CD4-positive, alpha-beta T cell (primary cell): ENCODE results near the gene RSL24D1. TPM values are rescaled to one million over a fixed set of nuclear protein-coding genes. Genes with fewer than 3 reads are reported as not detected.

Experiments used
- ATAC-seq: fragments of 200-7000 bp; cut with Tn5 transposase; one replicate; pipeline ENCODE4 v1.10.0; 2022; ENCODE audit warnings: mild to moderate bottlenecking; ENCODE audit not compliant: poor library complexity
- CTCF ChIA-PET: fragments of 350-600 bp; sonication (Branson Sonifier 250); formaldehyde crosslinking; loops from one replicate; lab custom pipeline; 2021; ENCODE audit warnings: antibody characterized with exemption, inconsistent platforms; lab: Charles Lee
- POLR2A ChIA-PET: fragments of 350-600 bp; sonication (Branson Sonifier 250); formaldehyde crosslinking; loops from one replicate; lab custom pipeline; 2021; ENCODE audit warnings: antibody characterized with exemption, inconsistent platforms; lab: Charles Lee
- DNase-seq, 14 experiments: peaks; one replicate each; pipeline ENCODE4 v3.0.0-alpha.2; 2013 to 2020; ENCODE audit warnings: mixed read lengths in 2 of 14
- H3K27ac ChIP-seq, 2 donors: one replicate each; pipeline versions ENCODE4 v1.5.1 to v1.7.0; 2013; ENCODE audit warnings: low read length in 2 of 2, low read depth in 1 of 2, mild to moderate bottlenecking in 1 of 2
- H3K27me3 ChIP-seq, 2 experiments: 1 replicate in 1 of 2; 2 replicates in 1 of 2; pipeline versions ENCODE4 v1.6.1 to v1.7.0; 2013; ENCODE audit warnings: low read length in 2 of 2, control low read depth in 1 of 2, mild to moderate bottlenecking in 1 of 2, moderate library complexity in 1 of 2; ENCODE audit not compliant: insufficient read depth in 2 of 2, control insufficient read depth in 1 of 2
- H3K36me3 ChIP-seq: one replicate; pipeline ENCODE4 v1.6.1; 2013; ENCODE audit warnings: low read length, control low read depth; ENCODE audit not compliant: insufficient read depth
- H3K4me1 ChIP-seq: one replicate; pipeline ENCODE4 v1.6.1; 2013; ENCODE audit warnings: low read length, control low read depth; ENCODE audit not compliant: insufficient read depth
- H3K4me3 ChIP-seq: one replicate; pipeline ENCODE4 v1.5.1; 2013; ENCODE audit warnings: mild to moderate bottlenecking, low read length, moderate library complexity
- H3K9me3 ChIP-seq, 2 experiments: 1 replicate in 1 of 2; 2 replicates in 1 of 2; pipeline versions ENCODE4 v1.6.1 to v1.7.0; 2013; ENCODE audit warnings: low read length in 2 of 2, mild to moderate bottlenecking in 2 of 2, control low read depth in 1 of 2, moderate library complexity in 1 of 2; ENCODE audit not compliant: control insufficient read depth in 1 of 2, insufficient read depth in 1 of 2
- H3K27ac Mint-ChIP-seq: one replicate; pipeline ENCODE4 v1.8.0; 2020; ENCODE audit warnings: mixed read lengths
- H3K27me3 Mint-ChIP-seq: one replicate; pipeline ENCODE4 v1.8.0; 2021; ENCODE audit warnings: mixed read lengths
- H3K36me3 Mint-ChIP-seq: one replicate; pipeline ENCODE4 v1.8.0; 2021; ENCODE audit warnings: low read depth, mixed read lengths
- H3K4me1 Mint-ChIP-seq: one replicate; pipeline ENCODE4 v1.8.0; 2021; ENCODE audit warnings: low read depth, mixed read lengths
- H3K4me3 Mint-ChIP-seq: one replicate; pipeline ENCODE4 v1.8.0; 2020; ENCODE audit warnings: mild to moderate bottlenecking, mixed read lengths
- H3K9me3 Mint-ChIP-seq: one replicate; pipeline ENCODE4 v1.8.0; 2020; ENCODE audit warnings: mixed read lengths
- CTCF ChIP-seq: fragments of 200-600 bp; IDR thresholded peaks from one replicate; pipeline ENCODE4 v1.8.0; 2022; ENCODE audit warnings: antibody characterized with exemption, mild to moderate bottlenecking
- intact Hi-C, 2 experiments: fragments of 100-400 bp; cut with DNase I in 1 of 2; cut with micrococcal nuclease in 1 of 2; formaldehyde crosslinking; loops; one replicate each; pipeline versions ENCODE4 v1.15.1 to v1.9.0; 2023 to 2025; cut with DNase I, micrococcal nuclease
- total RNA-seq, 174 experiments: library from RNA in 2 of 174; stranded (reverse) in 2 of 174; gene quantifications; one replicate each; pipeline ENCODE4 v1.2.3 and lab custom pipeline; 2021 to 2026

RSL24D1 gene
- total RNA-seq, 2 experiments from 2014 or later, result 163 to 164 TPM

GRCh38 chr15:55239440-55240124 is 42.8 kb upstream of the RSL24D1 start:
- Mint-ChIP-seq H3K9me3 (no peaks in the 10 kb centered on the region), H3K27me3 (no peaks in the 10 kb centered on the region), H3K4me1 (peaks cover 23% of the 10 kb centered on the region), H3K27ac (no peak overlapping the region), H3K36me3 (peaks cover 18% of the 10 kb centered on the region), H3K4me3 (no peak overlapping the region)
- peaks cover 3% of the 10 kb centered on the region for H3K4me1 ChIP-seq
- H3K4me3 ChIP-seq, result no peak overlapping the region
- ChIA-PET CTCF (interaction anchor here (0.6 kb wide), 1 partner anchor 22 kb away, joined by 3 read pairs; no protein-coding TSS in a partner anchor), POLR2A (no interaction called here)
- H3K9me3 ChIP-seq, result no peaks in the 10 kb centered on the region
- peaks cover 6% of the 10 kb centered on the region for H3K36me3 ChIP-seq
- H3K27ac ChIP-seq, result no peak overlapping the region
- intact Hi-C loops, result no loop called here
- no peak for DNase-seq
- no peak for ATAC-seq
- no peaks in the 10 kb centered on the region for H3K27me3 ChIP-seq
- TF ChIP-seq CTCF, result no peak

- ChIA-PET POLR2A (no interaction called here), CTCF (no interaction called here)
- no peak overlapping the region for H3K4me3 ChIP-seq
- H3K9me3 ChIP-seq, result no peaks in the 10 kb centered on the region
- Mint-ChIP-seq H3K27ac (no peak overlapping the region), H3K4me3 (no peak overlapping the region), H3K27me3 (no peaks in the 10 kb centered on the region), H3K4me1 (peaks cover 23% of the 10 kb centered on the region), H3K9me3 (no peaks in the 10 kb centered on the region), H3K36me3 (peaks cover 25% of the 10 kb centered on the region)
- H3K27me3 ChIP-seq, result no peaks in the 10 kb centered on the region
- no peak for DNase-seq
- peaks cover 3% of the 10 kb centered on the region for H3K4me1 ChIP-seq
- ATAC-seq, result no peak
- H3K27ac ChIP-seq, result no peak overlapping the region
- intact Hi-C loops, result no loop called here
- TF ChIP-seq CTCF, result no peak
- peaks cover 11% of the 10 kb centered on the region for H3K36me3 ChIP-seq
Observed at GRCh38 chr15:55238877-55239276, 42.1 kb upstream of the RSL24D1 start.

- H3K27ac Mint-ChIP-seq, result no peak overlapping the region
- H3K9me3 ChIP-seq, result no peaks in the 10 kb centered on the region
- no peak for TF ChIP-seq CTCF
- peaks cover 3% of the 10 kb centered on the region for H3K4me1 ChIP-seq
- no peaks in the 10 kb centered on the region for H3K27me3 ChIP-seq
- no peaks in the 10 kb centered on the region for H3K27me3 Mint-ChIP-seq
- POLR2A ChIA-PET, result interaction anchor here (0.9 kb wide), 1 partner anchor 30 kb away, joined by 3 read pairs; no protein-coding TSS in a partner anchor
- peaks cover 23% of the 10 kb centered on the region for H3K4me1 Mint-ChIP-seq
- CTCF ChIA-PET, result no interaction called here
- H3K27ac ChIP-seq, result no peak overlapping the region
- no peaks in the 10 kb centered on the region for H3K9me3 Mint-ChIP-seq
- ATAC-seq (no peak), DNase-seq (no peak)
- intact Hi-C loops, result no loop called here
- no peak overlapping the region for H3K4me3 Mint-ChIP-seq
- peaks cover 37% of the 10 kb centered on the region for H3K36me3 Mint-ChIP-seq
- H3K4me3 ChIP-seq, result no peak overlapping the region
- peaks cover 11% of the 10 kb centered on the region for H3K36me3 ChIP-seq
Observed at GRCh38 chr15:55237219-55238130, 40.7 kb upstream of the RSL24D1 start.
